ENCODE measurements around the gene MRPL11. TPM values are rescaled to one million over a fixed set of nuclear protein-coding genes. Genes with fewer than 3 reads are reported as not detected.
"Not testable (repeated sequence)": the region's sequence is repeated elsewhere in the genome, so short reads cannot be mapped to it uniquely, and the experiment has no call there.

Gene MRPL11
- total RNA-seq, 1 experiment from 2014 or later = 69.1 TPM

DNA sequence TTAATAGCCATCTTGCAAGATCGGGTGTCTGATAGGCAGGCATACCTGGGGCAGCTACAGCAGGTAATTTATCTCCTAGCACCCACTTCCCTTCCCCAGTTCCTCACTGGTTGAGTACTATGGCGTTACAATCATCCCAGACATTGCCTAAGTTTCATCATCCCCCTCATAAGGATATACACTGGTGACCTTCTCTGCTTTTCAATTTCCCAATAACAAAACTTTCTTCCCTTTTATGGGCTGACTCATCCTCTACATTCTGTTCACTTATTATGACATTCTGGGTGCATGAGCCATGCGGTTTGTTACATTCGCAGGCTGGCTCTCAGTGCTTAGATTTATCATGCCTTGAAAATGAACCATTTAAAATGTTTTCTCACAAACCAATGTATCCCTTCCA is 5.0 kb upstream of the MRPL11 start:
- peaks cover 15% of the 10 kb centered on the region for H3K4me1 Mint-ChIP-seq (ENCODE audit: insufficient read depth, unreplicated experiment)
- H3K36me3 Mint-ChIP-seq (ENCODE audit: insufficient read depth, unreplicated experiment) = peaks cover 6% of the 10 kb centered on the region
- BruUV-seq (replicated peaks) = no TSS peak
- H3K9me3 Mint-ChIP-seq (ENCODE audit: unreplicated experiment) = no peaks in the 10 kb centered on the region
- ChIA-PET POLR2A (interaction anchor here (1.2 kb wide), 1 partner anchor 37 kb away, joined by 4 read pairs; the partner anchor contains the start of gene DPP3), CTCF (interaction anchor here (0.9 kb wide), 2 partner anchors 55 to 132 kb away, joined by 3 to 4 read pairs; no protein-coding TSS in a partner anchor)
- H3K4me3 Mint-ChIP-seq (ENCODE audit: unreplicated experiment) = no peak overlapping the region
- H3K27me3 Mint-ChIP-seq (ENCODE audit: insufficient read depth, unreplicated experiment) = peaks cover 16% of the 10 kb centered on the region
- DNase-seq (ENCODE audit: unreplicated experiment) = peak; percentile 92
- H3K27ac Mint-ChIP-seq (ENCODE audit: low read depth, unreplicated experiment) = peak overlapping the region; percentile 49
- intact Hi-C loops (cut with micrococcal nuclease) = no loop called here
- TF ChIP-seq, protein P1, sequence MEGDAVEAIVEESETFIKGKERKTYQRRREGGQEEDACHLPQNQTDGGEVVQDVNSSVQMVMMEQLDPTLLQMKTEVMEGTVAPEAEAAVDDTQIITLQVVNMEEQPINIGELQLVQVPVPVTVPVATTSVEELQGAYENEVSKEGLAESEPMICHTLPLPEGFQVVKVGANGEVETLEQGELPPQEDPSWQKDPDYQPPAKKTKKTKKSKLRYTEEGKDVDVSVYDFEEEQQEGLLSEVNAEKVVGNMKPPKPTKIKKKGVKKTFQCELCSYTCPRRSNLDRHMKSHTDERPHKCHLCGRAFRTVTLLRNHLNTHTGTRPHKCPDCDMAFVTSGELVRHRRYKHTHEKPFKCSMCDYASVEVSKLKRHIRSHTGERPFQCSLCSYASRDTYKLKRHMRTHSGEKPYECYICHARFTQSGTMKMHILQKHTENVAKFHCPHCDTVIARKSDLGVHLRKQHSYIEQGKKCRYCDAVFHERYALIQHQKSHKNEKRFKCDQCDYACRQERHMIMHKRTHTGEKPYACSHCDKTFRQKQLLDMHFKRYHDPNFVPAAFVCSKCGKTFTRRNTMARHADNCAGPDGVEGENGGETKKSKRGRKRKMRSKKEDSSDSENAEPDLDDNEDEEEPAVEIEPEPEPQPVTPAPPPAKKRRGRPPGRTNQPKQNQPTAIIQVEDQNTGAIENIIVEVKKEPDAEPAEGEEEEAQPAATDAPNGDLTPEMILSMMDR (IDR thresholded peaks at IDR 0.05; ENCODE audit: unreplicated experiment) = no peak

DNA sequence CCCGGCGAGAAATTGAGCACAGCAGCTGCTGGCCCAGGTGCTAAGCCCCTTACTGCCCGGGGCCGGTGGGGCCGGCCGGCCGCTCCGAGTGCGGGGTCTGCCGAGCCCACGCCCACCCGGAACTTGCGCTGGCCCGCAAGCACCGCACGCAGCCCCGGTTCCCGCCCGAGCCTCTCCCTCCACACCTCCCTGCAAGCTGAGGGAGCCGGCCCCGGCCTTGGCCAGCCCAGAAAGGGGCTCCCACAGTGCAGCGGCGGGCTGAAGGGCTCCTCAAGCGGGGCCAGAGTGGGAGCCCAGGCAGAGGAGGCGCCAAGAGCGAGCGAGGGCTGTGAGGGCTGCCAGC is 2.3 kb upstream of the MRPL11 start:
- H3K27me3 Mint-ChIP-seq (ENCODE audit: insufficient read depth, unreplicated experiment); H3K27ac Mint-ChIP-seq (ENCODE audit: low read depth, unreplicated experiment); intact Hi-C loops (cut with micrococcal nuclease); H3K9me3 Mint-ChIP-seq (ENCODE audit: unreplicated experiment); BruUV-seq (replicated peaks); DNase-seq (ENCODE audit: unreplicated experiment); H3K4me3 Mint-ChIP-seq (ENCODE audit: unreplicated experiment): not testable (repeated sequence)
- H3K4me1 Mint-ChIP-seq (ENCODE audit: insufficient read depth, unreplicated experiment) = peaks cover 22% of the 10 kb centered on the region
- POLR2A ChIA-PET = interaction anchor here (1.4 kb wide), 1 partner anchor 238 kb away, joined by 3 read pairs; no protein-coding TSS in a partner anchor
- H3K36me3 Mint-ChIP-seq (ENCODE audit: insufficient read depth, unreplicated experiment) = peaks cover 12% of the 10 kb centered on the region
- CTCF ChIA-PET = interaction anchor here (0.6 to 2.1 kb wide), 4 partner anchors 32 to 52 kb away, joined by 3 to 6 read pairs (median 4); no protein-coding TSS in a partner anchor

DNA sequence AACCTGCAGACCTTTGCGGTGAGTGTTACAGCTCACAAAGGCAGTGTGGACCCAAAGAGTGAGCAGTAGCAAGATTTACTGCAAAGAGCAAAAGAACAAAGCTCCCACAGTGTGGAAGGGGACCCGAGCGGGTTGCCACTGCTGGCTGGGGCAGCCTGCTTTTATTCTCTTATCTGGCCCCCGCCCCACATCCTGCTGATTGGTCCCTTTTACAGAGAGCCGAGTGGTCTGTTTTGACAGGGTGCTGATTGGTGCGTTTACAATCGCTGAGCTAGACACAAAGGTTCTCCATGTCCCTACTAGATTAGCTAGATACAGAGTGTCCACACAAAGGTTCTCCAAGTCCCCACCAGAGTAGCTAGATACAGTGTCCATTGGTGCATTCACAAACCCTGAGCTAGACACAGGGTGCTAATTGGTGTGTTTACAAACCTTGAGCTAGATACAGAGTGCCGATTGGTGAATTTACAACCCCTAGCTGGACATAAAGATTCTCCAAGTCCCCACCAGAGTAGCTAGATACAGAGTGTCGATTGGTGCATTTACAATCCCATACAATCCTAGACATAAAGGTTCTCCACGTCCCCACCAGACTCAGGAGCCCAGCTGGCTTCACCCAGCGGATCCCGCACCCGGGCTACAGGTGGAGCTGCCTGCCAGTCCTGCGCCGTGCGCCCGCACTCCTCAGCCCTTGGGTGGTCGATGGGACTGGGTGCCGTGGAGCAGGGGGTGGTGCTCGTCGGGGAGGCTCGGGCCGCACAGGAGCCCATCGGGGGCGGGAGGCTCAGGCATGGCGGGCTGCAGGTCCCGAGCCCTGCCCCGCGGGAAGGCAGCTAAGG is 1.7 kb upstream of the MRPL11 start:
- H3K9me3 Mint-ChIP-seq (ENCODE audit: unreplicated experiment); intact Hi-C loops (cut with micrococcal nuclease); BruUV-seq (replicated peaks); H3K4me3 Mint-ChIP-seq (ENCODE audit: unreplicated experiment); DNase-seq (ENCODE audit: unreplicated experiment); H3K27me3 Mint-ChIP-seq (ENCODE audit: insufficient read depth, unreplicated experiment); H3K27ac Mint-ChIP-seq (ENCODE audit: low read depth, unreplicated experiment): not testable (repeated sequence)
- CTCF ChIA-PET = interaction anchor here (0.6 to 2.1 kb wide), 9 partner anchors 11 to 52 kb away, joined by 3 to 11 read pairs (median 5); partner anchors contain the start of gene NPAS4
- POLR2A ChIA-PET = interaction anchor here (1.0 to 1.4 kb wide), 2 partner anchors 40 to 238 kb away, joined by 3 read pairs; partner anchors contain the start of gene DPP3
- Mint-ChIP-seq H3K4me1 (ENCODE audit: insufficient read depth, unreplicated experiment) (peaks cover 22% of the 10 kb centered on the region), H3K36me3 (ENCODE audit: insufficient read depth, unreplicated experiment) (peaks cover 18% of the 10 kb centered on the region)

DNA sequence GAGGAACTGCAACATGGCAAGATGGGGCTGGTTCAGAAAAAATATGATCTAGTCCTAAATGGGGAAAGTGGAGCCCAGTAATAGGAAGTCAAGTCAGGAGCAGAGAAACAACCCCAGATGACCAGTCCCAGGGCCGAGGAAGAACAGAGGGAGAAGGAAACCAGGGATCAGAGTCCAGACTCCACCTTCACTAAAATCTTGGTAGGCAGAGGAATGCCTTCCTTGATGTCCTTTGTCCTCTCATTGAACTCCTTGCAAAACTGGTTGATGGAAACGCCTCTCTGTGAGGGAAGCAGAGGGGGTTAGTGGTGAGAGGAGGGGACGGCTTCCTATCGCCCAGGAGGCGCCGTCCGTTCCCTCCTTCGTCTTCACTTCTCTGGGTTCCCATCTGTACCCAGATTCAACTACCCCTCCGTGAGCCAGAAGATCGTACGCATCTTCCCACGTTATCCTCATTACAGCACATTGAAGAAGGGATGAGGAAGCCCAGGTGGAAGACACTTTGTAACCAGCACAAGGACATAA is 607 bp downstream of the MRPL11 start:
- BruUV-seq (replicated peaks) = no TSS peak
- ChIA-PET POLR2A (interaction anchor here (0.8 to 2.1 kb wide), 14 partner anchors 14 to 240 kb away, joined by 3 to 25 read pairs (median 5); partner anchors contain the start of genes DPP3, PELI3, RBM14 and RBM4), CTCF (interaction anchor here (0.6 to 1.7 kb wide), 9 partner anchors 10 to 568 kb away, joined by 3 to 12 read pairs (median 5); partner anchors contain the start of gene RBM4B)
- Mint-ChIP-seq H3K27me3 (ENCODE audit: insufficient read depth, unreplicated experiment) (no peaks in the 10 kb centered on the region), H3K9me3 (ENCODE audit: unreplicated experiment) (no peaks in the 10 kb centered on the region), H3K4me3 (ENCODE audit: unreplicated experiment) (peak overlapping the region; percentile 84), H3K4me1 (ENCODE audit: insufficient read depth, unreplicated experiment) (peaks cover 10% of the 10 kb centered on the region), H3K27ac (ENCODE audit: low read depth, unreplicated experiment) (peak overlapping the region; percentile 97), H3K36me3 (ENCODE audit: insufficient read depth, unreplicated experiment) (peaks cover 34% of the 10 kb centered on the region)
- TF ChIP-seq, protein P1 (IDR thresholded peaks at IDR 0.05; ENCODE audit: unreplicated experiment) = no peak
- intact Hi-C loops (cut with micrococcal nuclease) = loop anchor here (2.0 kb wide), 1 partner anchor 125 kb away; no protein-coding TSS in a partner anchor
- DNase-seq (ENCODE audit: unreplicated experiment) = no peak

All from MCF 10A (cell line).